HG02610 (cell line): Measurements from ENCODE around the gene TPGS1.

Source experiments
- ATAC-seq: cut with Tn5 transposase; IDR thresholded peaks from one replicate; pipeline ENCODE4 v1.9.1; 2021; ENCODE audit warnings: mild to moderate bottlenecking, moderate library complexity; ENCODE audit not compliant: unreplicated experiment

The TPGS1 gene

GRCh38 chr19:494171-495080, 12.9 kb upstream of the TPGS1 start:
- no peak for ATAC-seq

GRCh38 chr19:495081-495401, 12.3 kb upstream of the TPGS1 start:
- ATAC-seq = no peak

- no peak for ATAC-seq
These were observed 11.7 kb upstream of the TPGS1 start for GRCh38 chr19:495402-496111.

- ATAC-seq = no peak
These were observed 11.1 kb upstream of the TPGS1 start, which contains the start of gene MADCAM1 for GRCh38 chr19:496112-496665. MADCAM1 (plus strand) TSS chr19:496486; CDS start chr19:496500, 14 bp downstream.

GRCh38 chr19:496986-497385, 10.3 kb upstream of the TPGS1 start:
- ATAC-seq = no peak

GRCh38 chr19:497491-497868, 9.8 kb upstream of the TPGS1 start:
- ATAC-seq = no peak

GRCh38 chr19:497869-498510, 9.3 kb upstream of the TPGS1 start:
- ATAC-seq = no peak

GRCh38 chr19:498511-498891, 8.8 kb upstream of the TPGS1 start:
- no peak for ATAC-seq

GRCh38 chr19:498977-499623, 8.2 kb upstream of the TPGS1 start:
- no peak for ATAC-seq

- no peak for ATAC-seq
These were observed 5.7 kb upstream of the TPGS1 start for GRCh38 chr19:501646-502045.

GRCh38 chr19:504616-505015, 2.7 kb upstream of the TPGS1 start:
- no peak for ATAC-seq

GRCh38 chr19:506404-507285, 652 bp upstream of the TPGS1 start:
- ATAC-seq = peak; percentile 64

- ATAC-seq = no peak
These were observed 1.2 kb downstream of the TPGS1 start for GRCh38 chr19:508204-509150.

- no peak for ATAC-seq
These were observed 3.4 kb downstream of the TPGS1 start for GRCh38 chr19:510606-511100.

GRCh38 chr19:511101-511851, 4.0 kb downstream of the TPGS1 start:
- ATAC-seq = no peak

GRCh38 chr19:512547-513365, 5.5 kb downstream of the TPGS1 start:
- ATAC-seq = no peak
